Measurements from ENCODE around the gene HOXA11.

The HOXA11 gene

GRCh38 chr7:27205325-27206280, 20.6 kb upstream of the HOXA11 start:
- DNase-seq: no peak

GRCh38 chr7:27204851-27205322, 19.9 kb upstream of the HOXA11 start:
- DNase-seq: no peak

- DNase-seq: no peak
Measured at GRCh38 chr7:27203964-27204594, 19.0 kb upstream of the HOXA11 start.

- DNase-seq: no peak
Measured at GRCh38 chr7:27203365-27203953, 18.4 kb upstream of the HOXA11 start.

GRCh38 chr7:27202862-27203134, 17.8 kb upstream of the HOXA11 start:
- DNase-seq: no peak

- no peak for DNase-seq
Measured at GRCh38 chr7:27202018-27202861, 17.2 kb upstream of the HOXA11 start.

GRCh38 chr7:27201580-27202017, 16.6 kb upstream of the HOXA11 start:
- no peak for DNase-seq

- DNase-seq: peak; percentile 33
Measured at GRCh38 chr7:27200761-27201579, 15.9 kb upstream of the HOXA11 start.

GRCh38 chr7:27199849-27200760, 15.1 kb upstream of the HOXA11 start, which contains the start of gene HOXA13:
Gene HOXA13, minus strand, starts transcription at chr7:27200091. Its CDS starts 14 bp downstream, at chr7:27200077.
- peak; percentile 78 for DNase-seq

GRCh38 chr7:27198871-27199801, 14.1 kb upstream of the HOXA11 start:
- no peak for DNase-seq

- DNase-seq: no peak
Measured at GRCh38 chr7:27198138-27198841, 13.3 kb upstream of the HOXA11 start.

- no peak for DNase-seq
Measured at GRCh38 chr7:27197137-27198042, 12.4 kb upstream of the HOXA11 start.

GRCh38 chr7:27196287-27196767, 11.3 kb upstream of the HOXA11 start:
- no peak for DNase-seq

GRCh38 chr7:27194686-27195379, 9.8 kb upstream of the HOXA11 start:
- DNase-seq: no peak

- DNase-seq: no peak
Measured at GRCh38 chr7:27194002-27194352, 8.9 kb upstream of the HOXA11 start.

GRCh38 chr7:27193335-27194001, 8.4 kb upstream of the HOXA11 start:
- DNase-seq: no peak

Measured in NCI-H226 (cell line).